Fibroblast of mammary gland (primary cell): ENCODE data around the gene AOPEP.
"Not testable (repeated sequence)": the region's sequence is repeated elsewhere in the genome, so short reads cannot be mapped to it uniquely, and the experiment has no call there.

Experiments used
- DNase-seq: peaks from one replicate; pipeline ENCODE4 v3.0.0-alpha.2; 2010; ENCODE audit warnings: low read depth
- H3K4me3 ChIP-seq: 2 replicates; pipeline ENCODE4 v1.5.1; 2011; ENCODE audit warnings: low read depth, mild to moderate bottlenecking, low read length, moderate library complexity; ENCODE audit not compliant: control insufficient read depth
- CTCF ChIP-seq: conservative IDR thresholded peaks from 2 replicates; pipeline ENCODE4 v1.5.1; 2011; ENCODE audit warnings: low read depth, low read length, inconsistent platforms; ENCODE audit not compliant: control insufficient read depth, insufficient read depth

AOPEP gene

GRCh38 chr9:94875300-94876020, 149.0 kb downstream of the AOPEP start:
- DNase-seq: no peak
- no peak overlapping the region for H3K4me3 ChIP-seq
- TF ChIP-seq CTCF: no peak

- DNase-seq: peak; percentile 67
- not testable (repeated sequence) for H3K4me3 ChIP-seq
These were observed 152.3 kb downstream of the AOPEP start for GRCh38 chr9:94878804-94879203.

- TF ChIP-seq CTCF: no peak
- no peak for DNase-seq
- no peak overlapping the region for H3K4me3 ChIP-seq
These were observed 152.7 kb downstream of the AOPEP start for GRCh38 chr9:94879230-94879629.

- no peak for TF ChIP-seq CTCF
- H3K4me3 ChIP-seq: no peak overlapping the region
- DNase-seq: no peak
These were observed 154.5 kb downstream of the AOPEP start for GRCh38 chr9:94881023-94881422.

- no peak for TF ChIP-seq CTCF
- no peak overlapping the region for H3K4me3 ChIP-seq
- DNase-seq: no peak
These were observed 155.0 kb downstream of the AOPEP start for GRCh38 chr9:94881454-94881853.

- no peak for DNase-seq
- H3K4me3 ChIP-seq: no peak overlapping the region
- no peak for TF ChIP-seq CTCF
These were observed 155.4 kb downstream of the AOPEP start for GRCh38 chr9:94881940-94882339.

GRCh38 chr9:94882966-94883641, 156.6 kb downstream of the AOPEP start:
- no peak for TF ChIP-seq CTCF
- DNase-seq: no peak
- H3K4me3 ChIP-seq: no peak overlapping the region
